Fibroblast of peridontal ligament (primary cell): Measurements from ENCODE around the gene GCC2.
"Not testable (repeated sequence)": the region's sequence is repeated elsewhere in the genome, so short reads cannot be mapped to it uniquely, and the experiment has no call there.

Experiments used
- DNase-seq: peaks from one replicate; pipeline ENCODE4 v3.0.0-alpha.2; 2010; ENCODE audit errors: extremely low read depth

Gene GCC2

GRCh38 chr2:108514478-108514877 lies 65.5 kb downstream of the GCC2 start:
- DNase-seq: not testable (repeated sequence)

- not testable (repeated sequence) for DNase-seq
These were observed 75.7 kb downstream of the GCC2 start for GRCh38 chr2:108524688-108525087.

GRCh38 chr2:108525258-108525657 lies 76.3 kb downstream of the GCC2 start:
- DNase-seq: not testable (repeated sequence)

GRCh38 chr2:108531674-108532055 lies 82.7 kb downstream of the GCC2 start:
- DNase-seq: no peak

GRCh38 chr2:108533832-108534583 lies 85.0 kb downstream of the GCC2 start, which contains the start of gene LIMS1:
Gene LIMS1 (plus strand): TSS chr2:108534470. CDS start chr2:108534563, 93 bp downstream.
- peak; percentile 78 for DNase-seq

GRCh38 chr2:108534584-108535356 lies 85.8 kb downstream of the GCC2 start:
- no peak for DNase-seq

DNA sequence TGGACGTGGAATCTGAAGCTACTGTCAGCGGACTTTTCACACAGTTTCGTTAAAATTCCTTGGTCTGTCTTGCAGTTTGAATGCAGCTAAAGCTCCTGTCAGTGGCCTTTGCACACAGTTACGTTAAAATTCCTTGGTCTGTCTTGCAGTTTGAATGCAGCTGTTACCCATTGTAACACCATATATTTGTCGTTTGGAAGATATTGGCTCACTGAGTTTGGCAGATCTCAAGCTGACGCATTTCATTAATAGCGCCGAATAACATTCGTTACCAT lies 86.3 kb downstream of the GCC2 start:
- DNase-seq: peak; percentile 64

DNA sequence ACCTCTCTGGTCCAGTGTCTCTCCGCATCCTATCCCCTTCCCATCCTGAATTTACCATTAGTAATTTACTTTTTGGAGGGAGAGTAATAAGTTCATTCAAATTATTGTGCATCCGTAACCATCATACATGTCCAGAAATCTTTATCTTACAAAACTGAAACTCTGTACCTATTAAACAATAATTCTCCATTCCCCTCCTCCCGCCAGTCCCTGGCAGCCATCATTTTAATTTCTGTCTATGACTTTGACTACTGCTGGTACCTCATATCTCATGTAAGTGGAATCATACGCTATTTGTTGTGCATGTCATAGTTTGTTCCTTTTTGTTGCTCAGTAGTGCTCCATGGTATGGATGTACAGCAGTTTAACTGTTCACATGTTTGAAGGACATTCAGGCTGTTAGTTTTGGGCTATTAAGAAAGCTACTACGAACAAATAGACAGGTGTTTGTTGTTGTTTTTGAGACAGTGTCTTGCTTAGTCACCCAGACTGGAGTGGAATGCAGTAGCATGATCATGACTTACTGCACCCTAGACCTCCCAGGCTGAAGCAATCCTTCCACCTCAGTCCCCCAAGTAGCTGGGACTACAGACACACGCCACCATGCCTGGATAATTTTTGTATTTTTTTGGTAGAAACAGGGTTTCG lies 87.3 kb downstream of the GCC2 start:
- peak; percentile 20 for DNase-seq

- no peak for DNase-seq
These were observed 87.9 kb downstream of the GCC2 start for GRCh38 chr2:108536911-108537310.

DNA sequence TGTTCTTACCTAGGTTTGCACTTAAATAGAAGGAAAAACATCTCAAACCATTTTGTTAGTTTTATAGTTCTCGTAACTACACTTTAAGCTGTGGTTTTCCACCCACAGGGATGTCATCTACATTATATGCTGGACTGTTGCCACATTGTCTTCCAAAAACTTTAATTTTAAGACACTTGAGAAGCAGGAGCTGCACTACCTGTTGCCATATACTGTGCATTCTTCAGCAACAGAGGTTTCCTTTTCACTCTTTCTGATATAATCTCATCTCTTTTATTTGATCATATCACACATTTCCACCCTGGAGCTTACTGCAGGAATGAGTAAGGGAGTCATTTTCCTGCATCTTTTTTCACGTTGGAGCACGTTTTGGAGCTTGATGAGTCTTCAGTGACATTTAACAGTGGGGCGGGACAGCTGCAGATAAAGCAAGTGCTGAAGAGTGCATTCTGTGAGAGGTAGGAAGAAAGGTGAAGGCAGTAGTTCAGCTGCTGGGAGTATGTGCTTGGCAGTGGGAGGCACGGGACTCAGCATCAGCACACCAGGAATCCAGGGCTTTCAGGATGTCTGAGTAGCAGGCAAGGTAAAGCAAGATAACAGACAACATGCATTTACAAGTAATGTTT lies 89.1 kb downstream of the GCC2 start:
- DNase-seq: no peak

- DNase-seq: no peak
These were observed 92.4 kb downstream of the GCC2 start for GRCh38 chr2:108541451-108541850.

DNA sequence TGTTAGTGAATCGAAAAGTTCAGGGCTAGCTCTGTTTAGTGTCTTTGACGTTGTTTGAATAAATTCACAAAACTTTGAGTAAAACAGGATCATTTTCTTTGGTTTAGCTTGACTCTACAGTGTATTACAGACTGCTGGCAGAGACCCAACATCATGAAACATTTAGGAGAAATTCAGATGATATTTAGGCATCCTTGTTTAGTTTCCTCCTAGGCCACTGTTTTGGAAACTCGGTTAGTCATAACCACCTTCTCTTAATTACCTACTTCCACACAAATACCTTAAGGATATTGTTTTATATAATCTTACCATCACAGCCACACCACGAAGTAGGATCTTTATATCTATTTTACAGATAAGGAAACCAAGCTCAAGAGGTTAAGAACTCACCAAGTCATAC lies 93.1 kb downstream of the GCC2 start:
- DNase-seq: peak; percentile 93

- no peak for DNase-seq
These were observed 98.6 kb downstream of the GCC2 start for GRCh38 chr2:108547606-108548005.

- DNase-seq: peak; percentile 68
These were observed 99.4 kb downstream of the GCC2 start for GRCh38 chr2:108548208-108549003.

- DNase-seq: no peak
These were observed 103.6 kb downstream of the GCC2 start for GRCh38 chr2:108552566-108552965.

- peak; percentile 58 for DNase-seq
These were observed 104.4 kb downstream of the GCC2 start for GRCh38 chr2:108553209-108553919.

- no peak for DNase-seq
These were observed 105.5 kb downstream of the GCC2 start for GRCh38 chr2:108554528-108554927.

DNA sequence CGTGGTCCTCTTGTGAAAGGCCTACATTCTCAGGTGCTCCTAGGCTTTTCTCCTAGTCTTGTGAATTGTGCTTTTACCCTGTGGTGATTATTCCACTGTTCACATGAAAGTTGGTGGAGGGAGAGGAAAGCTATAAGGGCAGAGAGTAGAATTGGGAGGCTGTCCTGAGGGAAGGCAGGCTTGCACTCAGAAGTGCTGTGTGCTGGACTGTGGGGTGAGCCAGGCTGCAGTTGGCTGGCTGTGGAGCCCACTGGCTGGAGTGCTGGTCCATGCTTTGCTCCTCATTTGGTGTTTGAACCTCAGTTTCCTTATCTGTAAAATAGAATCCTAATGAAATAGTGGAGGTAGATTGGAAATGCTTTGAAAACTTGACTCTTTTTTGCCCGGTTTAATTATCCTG lies 106.6 kb downstream of the GCC2 start:
- DNase-seq: no peak

DNA sequence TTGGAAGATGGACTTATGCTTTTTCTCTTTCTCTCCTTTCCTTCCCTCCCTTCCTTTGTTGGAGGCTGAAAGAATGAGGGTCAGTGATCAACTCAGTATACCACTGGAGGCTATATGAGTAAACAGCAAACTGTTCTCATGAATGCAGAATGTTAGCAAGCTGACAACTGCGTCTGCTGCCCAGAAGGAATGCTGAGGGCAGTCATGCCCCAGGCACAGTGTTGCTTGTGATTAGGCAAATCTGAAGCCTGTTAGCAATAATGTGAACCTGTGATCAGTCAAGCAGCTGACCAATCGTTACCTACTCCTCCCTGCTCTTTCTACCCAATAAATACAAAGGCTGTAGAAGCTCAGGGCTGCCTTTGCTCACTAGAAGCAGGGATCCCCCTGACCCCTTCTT lies 107.6 kb downstream of the GCC2 start:
- not testable (repeated sequence) for DNase-seq
